ENCODE data around the gene ERC1.

DNA sequence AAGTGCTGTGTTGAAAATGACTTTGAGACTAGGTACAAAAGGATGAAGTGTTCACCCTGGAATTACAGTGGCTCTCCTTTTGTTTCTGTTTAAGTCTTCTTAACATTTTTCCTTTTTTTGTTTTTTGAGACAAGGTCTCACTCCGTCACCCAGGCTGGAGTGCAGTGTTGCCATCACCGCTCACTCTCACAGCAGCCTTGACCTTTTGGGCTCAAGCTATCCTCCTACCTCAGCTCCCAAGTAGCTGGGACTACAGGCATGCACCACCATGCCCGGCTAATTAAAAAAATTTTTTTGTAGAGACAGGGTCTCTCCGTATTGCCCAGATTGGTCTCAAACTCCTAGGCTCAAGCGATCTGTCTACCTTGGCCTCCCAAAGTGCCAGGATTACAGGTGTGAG lies 20.1 kb downstream of the ERC1 start:
- TF ChIP-seq CTCF (IDR thresholded peaks at IDR 0.05; ENCODE audit: extremely low read depth in 1 of 2, insufficient read depth in 1 of 2, low read depth in 1 of 2, low read length in 2 of 2): no peak
- no peak for TF ChIP-seq EZH2 (IDR thresholded peaks at IDR 0.05; ENCODE audit: borderline replicate concordance, low read depth, low read length, severe bottlenecking)
- no peak for TF ChIP-seq POLR2A (IDR thresholded peaks at IDR 0.05; ENCODE audit: low read depth, low read length)
- TF ChIP-seq JUN (IDR thresholded peaks at IDR 0.05; ENCODE audit: borderline replicate concordance, insufficient read depth, insufficient read length, low read depth): no peak
- TF ChIP-seq, protein P1, sequence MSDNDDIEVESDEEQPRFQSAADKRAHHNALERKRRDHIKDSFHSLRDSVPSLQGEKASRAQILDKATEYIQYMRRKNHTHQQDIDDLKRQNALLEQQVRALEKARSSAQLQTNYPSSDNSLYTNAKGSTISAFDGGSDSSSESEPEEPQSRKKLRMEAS (IDR thresholded peaks at IDR 0.05; ENCODE audit: insufficient read depth, insufficient read length): no peak
- TF ChIP-seq MYC (IDR thresholded peaks at IDR 0.05; ENCODE audit: low read depth, low read length): no peak
- TF ChIP-seq POLR2AphosphoS5 (IDR thresholded peaks at IDR 0.05; ENCODE audit: insufficient read depth, low read depth, low read length): no peak
- no peak for TF ChIP-seq FOS (IDR thresholded peaks at IDR 0.05; ENCODE audit: borderline replicate concordance, insufficient read depth, low read length)
- no peak for TF ChIP-seq GATA2 (IDR thresholded peaks at IDR 0.05; ENCODE audit: insufficient read depth, insufficient read length, low read depth, low read length)
